GM12873 (cell line): ENCODE measurements around the gene FSD1L.

Experiments used
- CTCF ChIP-seq: IDR thresholded peaks from 2 replicates; pipeline ENCODE4 v1.5.1; 2012; ENCODE audit warnings: low read depth, mild to moderate bottlenecking, moderate library complexity, low read length, control low read depth; ENCODE audit not compliant: insufficient read depth; ENCODE audit errors: missing control alignments

FSD1L gene

GRCh38 chr9:105414947-105415661 is 32.7 kb upstream of the FSD1L start:
- TF ChIP-seq CTCF: peak; percentile 88

DNA sequence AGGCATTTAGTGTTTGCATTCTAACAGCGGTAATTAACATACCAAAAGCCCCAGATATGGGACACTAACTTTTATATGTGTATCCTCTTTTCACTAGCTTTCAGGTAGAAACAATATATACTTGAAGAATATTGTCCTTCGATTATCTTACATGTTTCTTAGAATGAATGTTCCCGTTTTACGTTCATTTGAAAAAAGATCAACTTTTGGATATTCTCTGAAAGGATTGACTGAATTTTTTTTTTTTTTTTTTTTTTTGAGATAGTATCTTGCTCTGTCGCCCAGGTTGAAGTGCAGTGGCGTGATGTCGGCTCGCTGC is 32.2 kb upstream of the FSD1L start:
- TF ChIP-seq CTCF: no peak

DNA sequence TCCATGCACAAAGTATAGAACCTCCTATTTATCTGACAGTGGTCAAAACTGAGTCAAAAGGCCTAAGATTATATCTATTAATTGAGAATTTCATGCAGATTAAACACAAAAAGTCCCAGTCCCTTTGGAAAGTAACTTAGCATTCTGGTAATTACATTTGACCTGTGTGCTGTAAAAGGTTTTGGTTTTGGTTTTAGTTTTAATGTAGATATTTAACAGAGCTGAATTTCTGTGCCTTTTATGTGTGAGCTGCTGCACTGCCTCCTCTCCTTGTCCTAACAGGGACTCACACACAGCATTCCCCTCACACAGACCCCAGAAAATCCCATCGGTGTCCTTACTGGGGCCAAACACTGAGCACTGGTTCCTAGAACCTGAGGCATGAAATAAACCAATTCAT is 31.0 kb upstream of the FSD1L start:
- no peak for TF ChIP-seq CTCF

DNA sequence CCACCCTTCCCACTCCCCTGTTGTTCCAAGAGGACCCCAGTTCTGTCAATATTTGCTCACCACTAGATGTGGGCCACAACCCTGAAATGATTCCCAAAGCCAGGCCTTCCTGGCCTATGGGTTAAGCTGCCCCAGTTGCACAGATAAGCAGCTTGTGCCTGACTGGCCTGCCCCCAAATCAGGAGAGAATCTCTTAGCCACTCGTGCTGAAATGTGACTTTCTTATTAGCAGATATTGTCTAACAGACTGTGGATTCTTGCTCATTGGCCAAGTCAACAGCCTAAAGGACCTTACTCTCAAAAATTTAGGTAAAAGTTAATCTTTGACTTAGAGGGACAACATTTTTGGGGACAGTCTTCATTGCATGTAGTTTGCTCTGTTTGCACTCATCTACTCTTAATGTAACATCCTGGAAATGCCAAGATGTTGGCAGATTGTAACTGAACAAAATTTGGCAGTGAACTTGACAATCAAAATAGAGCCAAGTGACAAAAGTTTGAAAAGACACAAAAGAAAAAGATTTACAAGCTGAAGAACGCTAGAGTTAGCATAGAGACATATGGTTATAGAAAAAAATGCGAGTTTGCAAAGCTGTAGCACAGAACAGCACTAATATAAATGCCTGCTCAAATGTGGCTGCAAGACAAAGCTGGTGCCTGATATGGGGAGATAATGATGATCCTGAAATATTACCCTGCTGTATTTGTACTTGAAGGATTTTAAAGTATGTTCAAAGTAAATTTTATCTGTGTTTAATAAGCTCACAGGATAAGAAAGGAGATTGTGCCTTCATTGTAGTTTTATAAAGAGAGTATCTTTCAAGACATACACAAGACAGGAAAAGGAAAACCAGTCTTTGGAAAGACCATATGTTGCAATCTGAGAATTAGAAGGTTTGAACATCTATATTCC is 29.0 kb upstream of the FSD1L start:
- TF ChIP-seq CTCF: no peak

DNA sequence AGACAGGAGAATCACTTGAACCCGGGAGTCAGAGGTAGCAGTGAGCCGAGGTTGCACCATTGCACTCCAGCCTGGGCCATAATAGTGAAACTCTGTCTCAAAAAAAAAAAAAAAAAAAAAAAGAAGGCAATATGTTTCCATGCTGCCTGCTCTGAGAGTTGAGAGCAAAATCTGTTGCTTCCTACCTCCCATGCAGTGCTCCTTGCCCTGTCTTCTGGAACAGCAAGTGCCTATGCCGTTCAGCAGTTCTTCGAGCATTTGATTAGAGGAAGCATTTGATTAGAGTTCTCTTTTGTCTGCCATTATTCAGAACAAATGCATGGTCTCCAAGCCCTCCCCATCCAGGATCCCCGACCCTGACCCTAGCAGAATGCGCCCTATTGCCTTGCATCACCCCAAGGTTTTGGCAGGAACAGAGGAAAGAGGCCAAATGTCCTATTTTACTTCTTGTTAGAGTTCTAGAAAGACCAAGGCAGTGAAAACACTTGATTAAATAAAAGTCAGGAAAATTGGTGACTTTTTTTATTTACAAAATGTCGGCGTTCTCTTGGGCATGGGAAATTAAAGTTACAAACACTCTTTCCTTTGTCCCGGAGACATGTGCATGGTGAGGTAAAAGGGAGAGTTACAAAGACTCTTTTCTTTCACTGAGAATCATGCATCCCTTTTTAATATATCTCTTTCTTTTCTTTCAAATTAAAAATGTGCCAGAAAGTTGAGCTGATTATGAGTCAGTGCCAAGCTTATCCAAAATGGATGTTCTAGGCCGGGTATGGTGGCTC is 27.8 kb upstream of the FSD1L start:
- TF ChIP-seq CTCF: no peak

DNA sequence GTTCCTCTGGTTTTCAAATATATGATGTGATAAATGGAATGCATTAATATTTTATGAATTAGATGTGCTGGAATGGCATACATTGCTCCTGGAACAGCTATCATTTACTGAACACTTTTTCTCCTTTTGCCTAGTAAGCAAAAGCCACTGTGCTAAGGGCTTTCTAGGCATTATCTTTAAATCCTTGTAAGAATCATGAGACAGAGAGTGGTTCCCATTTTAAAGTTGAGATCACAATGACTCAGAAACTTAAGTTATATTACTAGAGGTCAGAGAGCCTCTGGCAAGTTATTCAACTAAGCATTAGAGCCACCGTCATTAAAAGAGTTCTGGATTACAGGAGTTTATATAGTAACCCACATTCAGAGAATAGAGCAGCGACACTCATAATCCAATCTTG is 26.7 kb upstream of the FSD1L start:
- no peak for TF ChIP-seq CTCF

- no peak for TF ChIP-seq CTCF
Observed at GRCh38 chr9:105421864-105422263, 26.0 kb upstream of the FSD1L start.
